Suprapubic skin (tissue), 4 donors: ENCODE measurements around the gene GRAP2.

Experiments used
- EP300 ChIP-seq: sonication (generic); formaldehyde crosslinking; IDR thresholded peaks from one replicate; pipeline ENCODE4 v1.6.1; 2017; ENCODE audit warnings: antibody characterized with exemption
- POLR2A ChIP-seq, 2 donors: fragments of 450-650 bp; IDR thresholded peaks; one replicate each; pipeline ENCODE4 v1.6.1; 2017; ENCODE audit warnings: antibody characterized with exemption in 2 of 2, mild to moderate bottlenecking in 2 of 2, moderate library complexity in 2 of 2
- POLR2AphosphoS5 ChIP-seq, 3 donors: sonication (generic); formaldehyde crosslinking; IDR thresholded peaks; one replicate each; pipeline ENCODE4 v1.6.1; 2017; ENCODE audit warnings: antibody characterized with exemption in 3 of 3
- TF ChIP-seq, protein P1 (sequence below), 2 donors: fragments of 200-600 bp in 1 of 2; fragments of 450-650 bp in 1 of 2; sonication (generic) in 1 of 2; IDR thresholded peaks; one replicate each; pipeline ENCODE4 v1.5.1; 2016 to 2019; ENCODE audit warnings: antibody characterized with exemption in 2 of 2, mild to moderate bottlenecking in 1 of 2, moderate library complexity in 1 of 2

DNA sequence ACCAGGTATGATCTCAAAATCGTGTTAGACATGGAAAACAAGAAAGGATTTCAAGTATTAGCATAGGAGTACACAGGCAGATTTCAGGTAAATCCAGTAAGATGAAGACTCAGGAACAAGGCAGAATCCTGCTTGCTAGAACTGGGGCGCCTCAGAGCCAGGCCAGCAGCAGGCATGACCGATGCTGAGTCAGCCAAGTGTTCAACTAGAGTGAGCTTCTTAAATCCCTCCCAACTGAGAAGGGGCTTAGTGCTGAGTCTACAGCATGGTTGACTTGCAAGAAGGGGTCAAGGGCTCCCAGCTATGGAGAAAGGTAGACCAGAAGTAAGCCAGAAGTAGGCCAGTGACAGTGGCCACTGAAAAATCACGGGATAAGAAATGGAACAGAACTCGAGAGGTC lies 12.4 kb downstream of the GRAP2 start:
- TF ChIP-seq POLR2A (IDR thresholded peaks at IDR 0.05) (no peak), POLR2AphosphoS5 (IDR thresholded peaks at IDR 0.05) (no peak), EP300 (no peak)
- TF ChIP-seq, protein P1, sequence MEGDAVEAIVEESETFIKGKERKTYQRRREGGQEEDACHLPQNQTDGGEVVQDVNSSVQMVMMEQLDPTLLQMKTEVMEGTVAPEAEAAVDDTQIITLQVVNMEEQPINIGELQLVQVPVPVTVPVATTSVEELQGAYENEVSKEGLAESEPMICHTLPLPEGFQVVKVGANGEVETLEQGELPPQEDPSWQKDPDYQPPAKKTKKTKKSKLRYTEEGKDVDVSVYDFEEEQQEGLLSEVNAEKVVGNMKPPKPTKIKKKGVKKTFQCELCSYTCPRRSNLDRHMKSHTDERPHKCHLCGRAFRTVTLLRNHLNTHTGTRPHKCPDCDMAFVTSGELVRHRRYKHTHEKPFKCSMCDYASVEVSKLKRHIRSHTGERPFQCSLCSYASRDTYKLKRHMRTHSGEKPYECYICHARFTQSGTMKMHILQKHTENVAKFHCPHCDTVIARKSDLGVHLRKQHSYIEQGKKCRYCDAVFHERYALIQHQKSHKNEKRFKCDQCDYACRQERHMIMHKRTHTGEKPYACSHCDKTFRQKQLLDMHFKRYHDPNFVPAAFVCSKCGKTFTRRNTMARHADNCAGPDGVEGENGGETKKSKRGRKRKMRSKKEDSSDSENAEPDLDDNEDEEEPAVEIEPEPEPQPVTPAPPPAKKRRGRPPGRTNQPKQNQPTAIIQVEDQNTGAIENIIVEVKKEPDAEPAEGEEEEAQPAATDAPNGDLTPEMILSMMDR (IDR thresholded peaks at IDR 0.05): no peak
